Lower leg skin (tissue), 4 donors: Measurements from ENCODE around the gene S100A14. TPM values are rescaled to one million over a fixed set of nuclear protein-coding genes. Genes with fewer than 3 reads are reported as not detected.

ENCODE experiments used
- DNase-seq, 2 donors: peaks; one replicate each; pipeline ENCODE4 v3.0.0-alpha.2; 2019; ENCODE audit warnings: low spot score in 2 of 2
- H3K4me3 ChIP-seq: fragments of 200-600 bp; sonication (generic); 2 replicates; pipeline ENCODE4 v1.5.1; 2017; ENCODE audit warnings: mild to moderate bottlenecking, low read depth; ENCODE audit not compliant: poor library complexity, severe bottlenecking
- POLR2A ChIP-seq, 2 donors: fragments of 450-650 bp; IDR thresholded peaks; one replicate each; pipeline ENCODE4 v1.6.1; 2016 to 2017; ENCODE audit warnings: antibody characterized with exemption in 2 of 2, mild to moderate bottlenecking in 1 of 2, moderate library complexity in 1 of 2
- WGBS, 2 donors: methylation state at CpG; one replicate each; pipeline ENCODE4 v1.1.5; 2018; 5-methylcytosine and 5-hydroxymethylcytosine counted together
- intact Hi-C: fragments of 100-400 bp; cut with DNase I; formaldehyde crosslinking; loops from one replicate; pipeline ENCODE4 v1.15.0; 2023; ENCODE audit warnings: low total_unique reads
- total RNA-seq, 4 donors: library from RNA; depleted of rRNA; stranded (reverse); fragments of >200 nt; gene quantifications; one replicate each; pipeline ENCODE4 v1.1.0, GENCODE V29; 2016
- TF ChIP-seq, protein P1 (sequence below), 3 donors: fragments of 450-650 bp; IDR thresholded peaks; one replicate each; pipeline ENCODE4 v1.5.1; 2016; ENCODE audit warnings: antibody characterized with exemption in 3 of 3, mild to moderate bottlenecking in 3 of 3, moderate library complexity in 2 of 3

The S100A14 gene
- total RNA-seq, 4 donors from 2014 or later = 416 to 668 (median 495) TPM

GRCh38 chr1:153566414-153567371 is 49.4 kb downstream of the S100A14 start:
- DNase-seq = peak; percentile 98 to 99
- no peak overlapping the region for H3K4me3 ChIP-seq
- intact Hi-C loops = loop anchor here (5.0 kb wide), 1 partner anchor 54 kb away; no protein-coding TSS in a partner anchor
- 18 to 22% methylated on average over 16 of the region's 16 CpGs for WGBS, 2 donors
- no peak for TF ChIP-seq POLR2A (IDR thresholded peaks at IDR 0.05)
- TF ChIP-seq, protein P1, sequence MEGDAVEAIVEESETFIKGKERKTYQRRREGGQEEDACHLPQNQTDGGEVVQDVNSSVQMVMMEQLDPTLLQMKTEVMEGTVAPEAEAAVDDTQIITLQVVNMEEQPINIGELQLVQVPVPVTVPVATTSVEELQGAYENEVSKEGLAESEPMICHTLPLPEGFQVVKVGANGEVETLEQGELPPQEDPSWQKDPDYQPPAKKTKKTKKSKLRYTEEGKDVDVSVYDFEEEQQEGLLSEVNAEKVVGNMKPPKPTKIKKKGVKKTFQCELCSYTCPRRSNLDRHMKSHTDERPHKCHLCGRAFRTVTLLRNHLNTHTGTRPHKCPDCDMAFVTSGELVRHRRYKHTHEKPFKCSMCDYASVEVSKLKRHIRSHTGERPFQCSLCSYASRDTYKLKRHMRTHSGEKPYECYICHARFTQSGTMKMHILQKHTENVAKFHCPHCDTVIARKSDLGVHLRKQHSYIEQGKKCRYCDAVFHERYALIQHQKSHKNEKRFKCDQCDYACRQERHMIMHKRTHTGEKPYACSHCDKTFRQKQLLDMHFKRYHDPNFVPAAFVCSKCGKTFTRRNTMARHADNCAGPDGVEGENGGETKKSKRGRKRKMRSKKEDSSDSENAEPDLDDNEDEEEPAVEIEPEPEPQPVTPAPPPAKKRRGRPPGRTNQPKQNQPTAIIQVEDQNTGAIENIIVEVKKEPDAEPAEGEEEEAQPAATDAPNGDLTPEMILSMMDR (IDR thresholded peaks at IDR 0.05) = no peak

DNA sequence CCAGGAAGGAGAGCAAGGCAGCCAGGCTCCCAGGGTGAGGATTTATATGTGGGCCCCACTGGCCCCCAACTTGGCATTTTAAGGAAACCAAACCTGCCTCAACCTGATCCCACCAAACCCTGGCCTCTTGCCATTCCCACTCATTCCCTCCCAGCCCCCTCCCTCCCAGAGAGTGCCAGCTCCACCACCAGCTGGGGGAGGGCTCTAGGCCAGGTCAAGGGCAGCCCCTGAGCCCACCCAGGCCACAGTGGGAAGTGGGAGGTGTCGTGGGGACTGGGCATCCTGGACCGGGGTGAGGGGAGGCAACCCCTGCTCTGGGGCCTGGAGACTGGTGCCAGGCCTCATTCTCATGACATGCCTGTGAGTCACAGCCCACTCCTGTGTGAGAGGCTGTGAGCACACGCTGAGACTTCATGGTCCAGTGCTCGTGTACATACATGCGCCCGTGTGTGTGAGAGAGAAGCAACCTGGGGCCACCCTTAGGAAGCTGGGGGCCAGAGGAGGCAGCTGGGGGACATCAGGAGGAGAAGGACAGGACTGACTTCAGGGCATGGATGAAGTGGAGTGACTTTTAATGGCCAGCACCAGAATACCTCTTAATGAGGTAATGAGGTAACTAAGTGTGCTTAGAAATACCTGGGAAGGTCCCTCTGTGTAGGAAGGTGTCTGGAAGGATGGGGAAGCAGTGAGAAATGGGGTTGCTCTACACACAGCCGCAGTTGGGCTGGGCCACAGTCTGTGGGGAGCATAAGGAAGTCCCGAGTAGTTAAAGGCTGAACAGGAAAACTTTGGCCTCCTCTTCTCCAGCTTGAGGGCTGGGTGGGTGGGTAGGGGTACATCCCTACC is 50.4 kb downstream of the S100A14 start, which contains the start of gene S100A2:
TSS of gene S100A2 (minus strand) at position 316 of the 846 bp plus-strand sequence. CDS start 1,967 bp downstream, outside the sequence.
- peak; percentile 63 to 93 for DNase-seq
- WGBS, 2 donors = 8 to 12% methylated on average over 7 to 8 of the region's 8 CpGs
- no peak within 1 kb of the TSS for H3K4me3 ChIP-seq

More for the DNA sequence above, 50.4 kb downstream of the S100A14 start, which contains the start of gene S100A2:
- no peak for TF ChIP-seq POLR2A (IDR thresholded peaks at IDR 0.05)
- TF ChIP-seq, protein P1 (IDR thresholded peaks at IDR 0.05) = no peak
- intact Hi-C loops = loop anchor here (5.0 kb wide), 1 partner anchor 53 kb away; no protein-coding TSS in a partner anchor

Other genes with a start within 250 kb of the S100A14 start
- gene S100A12, start 240.7 kb downstream of the S100A14 start, total RNA-seq = 1 to 10 TPM in 1 of 4 donors, not detected in 3; 2.0 TPM
- gene S100A8, start 225.3 kb downstream of the S100A14 start, total RNA-seq = 10 to 100 TPM in 1 of 4 donors, 1 to 10 TPM in 3; 1.3 to 14.3 (median 6.0) TPM
- gene S100A7A, start 199.8 kb downstream of the S100A14 start, total RNA-seq = not detected
- gene S100A7, start 155.7 kb downstream of the S100A14 start, total RNA-seq = 10 to 100 TPM; 12.2 to 46.8 (median 31.3) TPM
- gene S100A6, start 80.3 kb downstream of the S100A14 start, total RNA-seq = 100 to 1,000 TPM; 147 to 251 (median 192) TPM
- not detected for gene S100A5, start 75.4 kb downstream of the S100A14 start, total RNA-seq
- 100 to 1,000 TPM in 3 of 4 donors, 10 to 100 TPM in 1; 94.4 to 215 (median 146) TPM for gene S100A4, start 70.5 kb downstream of the S100A14 start, total RNA-seq
- 10 to 100 TPM in 1 of 4 donors, 1 to 10 TPM in 2, not detected in 1; 1.2 to 78.2 (median 2.2) TPM for gene S100A3, start 67.1 kb downstream of the S100A14 start, total RNA-seq
- gene S100A2, start 50.5 kb downstream of the S100A14 start, total RNA-seq = 100 to 1,000 TPM in 1 of 4 donors, 10 to 100 TPM in 3; 71.5 to 143 (median 96.4) TPM
- 100 to 1,000 TPM; 289 to 390 (median 329) TPM for gene S100A16, start 3.2 kb downstream of the S100A14 start, total RNA-seq
- gene S100A13, start 11.2 kb upstream of the S100A14 start, total RNA-seq = 10 to 100 TPM; 44.1 to 72.8 (median 47.2) TPM
- gene S100A1, start 12.1 kb upstream of the S100A14 start, total RNA-seq = 10 to 100 TPM in 3 of 4 donors, 1 to 10 TPM in 1; 8.7 to 33.5 (median 23.8) TPM
- 10 to 100 TPM; 56.1 to 86.9 (median 65.5) TPM for gene CHTOP, start 17.7 kb upstream of the S100A14 start, total RNA-seq
- 10 to 100 TPM; 34.8 to 60.4 (median 46.9) TPM for gene SNAPIN, start 42.4 kb upstream of the S100A14 start, total RNA-seq
- gene ILF2, start 54.7 kb upstream of the S100A14 start, total RNA-seq = 100 to 1,000 TPM in 2 of 4 donors, 10 to 100 TPM in 2; 80.4 to 118 (median 105) TPM
- 10 to 100 TPM in 2 of 4 donors, 1 to 10 TPM in 2; 4.3 to 16.5 (median 7.7) TPM for gene NPR1, start 62.4 kb upstream of the S100A14 start, total RNA-seq
- gene INTS3, start 111.7 kb upstream of the S100A14 start, total RNA-seq = 10 to 100 TPM; 28.0 to 31.5 (median 29.6) TPM
- gene SLC27A3, start 159.1 kb upstream of the S100A14 start, total RNA-seq = 10 to 100 TPM; 21.6 to 70.3 (median 45.3) TPM